ENCODE results near the gene BARHL2.

GRCh38 chr1:90716243-90716551 is 905 bp downstream of the BARHL2 start:
- TF ChIP-seq CTCF (IDR thresholded peaks at IDR 0.05) (no peak), POLR2AphosphoS5 (IDR thresholded peaks at IDR 0.05) (no peak), POLR2A (IDR thresholded peaks at IDR 0.05) (no peak), EP300 (IDR thresholded peaks at IDR 0.05) (no peak)
